Myocyte (in vitro differentiated cells): ENCODE results near the gene KYNU. TPM values are rescaled to one million over a fixed set of nuclear protein-coding genes. Genes with fewer than 3 reads are reported as not detected.
"Not testable (repeated sequence)": the region's sequence is repeated elsewhere in the genome, so short reads cannot be mapped to it uniquely, and the experiment has no call there.

ENCODE experiments used
- DNase-seq: peaks from one replicate; pipeline ENCODE4 v3.0.0-alpha.2; 2012; ENCODE audit warnings: low read depth
- total RNA-seq: library from RNA; depleted of rRNA; stranded (reverse); fragments of >200 nt; gene quantifications from 2 replicates; pipeline ENCODE4 v1.2.3, GENCODE V29; 2014

Gene KYNU
- total RNA-seq, 1 donor from 2014 or later = 1.8 TPM

DNA sequence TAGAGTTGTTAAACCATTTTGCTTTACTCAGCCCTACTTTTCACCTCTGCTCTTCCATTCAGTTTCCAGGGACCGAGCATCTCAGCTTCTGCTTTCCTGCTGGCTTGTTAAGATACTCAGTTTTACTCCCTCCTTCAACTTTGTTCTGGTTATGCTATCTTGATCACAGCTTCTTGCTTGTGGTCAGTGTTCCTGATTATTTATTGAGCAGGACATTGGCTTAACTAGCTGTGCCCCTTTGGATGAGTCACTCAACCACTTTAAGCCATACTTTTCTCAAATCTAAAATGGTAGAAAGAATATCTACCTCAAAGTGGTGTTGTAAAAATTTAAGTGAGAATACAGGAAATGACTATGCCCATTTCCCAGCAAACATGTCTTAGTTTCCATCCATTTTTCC is 124.0 kb downstream of the KYNU start:
- DNase-seq = no peak

GRCh38 chr2:143015656-143016055 is 138.2 kb downstream of the KYNU start:
- no peak for DNase-seq

DNA sequence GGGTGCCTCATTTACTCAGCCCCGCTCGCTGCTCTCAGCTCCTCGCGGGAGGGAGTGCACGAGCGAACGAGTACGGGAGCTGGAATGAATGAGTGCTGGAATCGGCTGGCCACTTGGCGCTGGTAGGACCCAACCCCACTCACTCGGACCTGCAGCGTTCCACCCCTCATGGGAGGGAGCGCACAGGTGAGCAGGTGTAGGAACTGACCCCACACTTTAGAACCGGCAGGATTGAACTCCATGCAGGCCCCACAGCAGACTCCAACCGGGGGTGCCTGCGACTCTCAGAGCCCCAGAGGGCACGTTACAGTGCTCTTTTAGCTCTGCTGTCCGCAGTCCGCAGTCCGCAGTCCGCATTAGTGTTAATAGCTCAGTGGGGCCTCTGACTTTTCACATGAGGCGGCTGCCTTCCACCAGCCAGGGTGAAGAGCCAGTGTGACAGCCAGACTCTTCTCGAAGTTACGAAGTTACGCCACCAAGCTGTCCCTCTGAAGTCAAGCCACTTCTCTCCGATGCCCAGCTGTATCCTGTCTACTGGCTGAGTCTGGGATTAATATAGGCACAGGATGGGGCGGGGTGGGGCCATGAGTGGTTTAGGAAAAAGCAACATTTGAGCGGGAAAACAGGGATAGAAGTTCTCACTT is 149.1 kb downstream of the KYNU start:
- DNase-seq = no peak

- peak; percentile 10 for DNase-seq
Measured at GRCh38 chr2:143029141-143029540, 151.7 kb downstream of the KYNU start.

DNA sequence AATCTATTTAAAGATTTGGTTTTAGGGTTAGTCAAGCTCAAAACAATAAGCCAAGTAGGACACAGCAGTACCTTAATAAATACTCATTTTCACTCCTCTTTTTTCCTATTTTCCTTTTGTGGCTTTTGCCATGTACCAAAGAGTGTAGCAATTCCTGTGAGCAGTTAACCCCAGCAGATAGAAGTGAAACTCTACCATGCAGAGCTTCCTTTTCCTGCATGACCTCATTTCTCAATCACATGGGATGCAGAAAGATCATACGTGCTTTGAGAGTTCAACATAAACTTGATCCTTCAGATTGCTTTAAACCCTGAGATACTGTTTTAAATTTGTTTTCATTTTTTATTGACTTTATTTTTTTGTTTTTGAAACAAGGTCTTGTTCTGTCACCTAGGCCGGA is 152.7 kb downstream of the KYNU start:
- DNase-seq = no peak

DNA sequence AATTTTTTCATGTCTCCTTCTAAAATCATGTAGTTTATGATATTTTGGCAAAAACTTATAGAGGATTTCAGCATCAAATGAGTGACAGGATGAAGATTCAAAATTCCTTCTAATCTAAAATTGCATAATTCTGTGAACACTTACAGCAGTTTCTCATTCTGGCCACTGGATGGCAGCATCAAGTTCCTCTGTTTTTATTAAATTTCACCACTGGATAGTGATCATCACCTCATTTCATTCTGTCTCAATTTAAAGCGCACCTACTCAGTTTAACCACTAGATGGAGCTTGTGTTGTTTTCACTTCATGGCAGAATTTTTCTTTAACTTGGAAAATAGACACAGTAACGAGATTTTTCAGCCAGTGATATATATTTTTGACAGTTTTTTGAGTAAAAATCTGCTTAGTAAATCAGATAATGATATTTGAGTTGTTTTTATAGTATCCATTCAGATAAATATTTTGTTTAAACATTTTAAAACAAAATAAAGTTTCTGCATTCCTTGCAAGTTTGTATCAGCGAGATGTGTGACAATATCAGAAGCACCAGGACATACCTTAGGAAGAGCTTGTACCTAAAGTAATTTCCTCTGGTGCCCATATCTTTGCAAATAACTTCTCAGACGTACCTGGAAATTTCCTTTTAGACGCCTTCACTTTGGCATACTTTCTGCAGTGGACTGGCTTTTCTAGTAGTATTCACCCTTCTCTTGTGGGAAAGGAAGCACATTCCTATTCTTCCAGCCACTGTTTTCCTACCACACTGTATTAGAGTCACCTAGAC is 157.0 kb downstream of the KYNU start:
- peak; percentile 86 for DNase-seq

DNA sequence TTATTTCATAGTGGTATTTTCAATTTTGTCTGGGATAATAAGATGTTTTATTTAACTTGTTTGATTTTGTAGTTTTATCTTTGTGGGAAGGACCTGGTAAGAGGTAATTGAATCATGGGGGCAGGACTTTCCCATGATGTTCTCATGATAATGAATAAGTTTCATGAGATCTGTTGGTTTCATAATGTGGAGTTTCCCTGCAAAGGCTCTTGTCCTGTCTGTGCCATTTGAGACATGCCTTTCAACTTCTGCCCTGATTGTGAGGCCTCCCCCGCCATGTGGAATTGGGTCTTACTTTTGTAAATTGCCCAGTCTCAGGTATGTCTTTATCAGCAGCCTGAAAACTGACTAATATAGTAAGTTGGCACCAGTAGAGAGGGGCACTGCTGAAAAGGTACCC is 174.0 kb downstream of the KYNU start:
- no peak for DNase-seq

DNA sequence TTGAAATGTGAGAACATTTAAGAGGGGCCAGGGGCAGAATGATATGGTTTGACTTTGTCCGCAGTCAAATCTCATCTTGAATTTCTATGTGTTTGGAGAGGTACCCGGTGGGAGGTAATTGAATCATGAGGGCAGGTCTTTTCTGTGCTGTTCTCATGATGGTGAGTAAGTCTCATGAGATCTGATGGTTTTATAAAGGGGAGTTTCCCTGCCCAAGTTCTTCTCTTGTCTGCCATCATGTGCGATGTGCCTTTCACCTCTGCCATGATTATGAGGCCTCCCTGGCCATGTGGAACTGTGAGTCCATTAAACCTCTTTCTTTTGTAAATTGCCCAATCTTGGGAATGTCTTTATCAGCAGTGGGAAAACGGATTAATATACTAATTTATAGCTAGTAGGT is 176.0 kb downstream of the KYNU start:
- not testable (repeated sequence) for DNase-seq

DNA sequence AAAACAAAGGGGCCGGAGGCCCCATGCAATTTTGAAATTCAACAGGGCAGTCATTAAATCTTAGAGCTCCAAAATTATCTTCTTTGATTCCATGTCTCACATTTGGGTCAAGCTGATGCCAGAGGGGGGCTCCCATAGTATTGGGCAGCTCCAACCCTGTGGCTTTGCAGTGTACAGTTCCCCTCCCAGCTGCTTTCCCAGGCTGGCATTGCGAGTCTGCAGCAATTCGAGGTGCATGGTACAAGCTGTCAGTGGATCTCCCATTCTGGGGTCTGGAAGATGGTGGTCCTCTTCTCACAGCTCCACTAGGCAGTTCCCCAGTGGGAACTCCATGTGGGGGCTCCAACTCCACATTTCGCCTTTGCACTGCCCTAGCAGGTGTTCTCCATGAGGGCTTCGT is 179.1 kb downstream of the KYNU start:
- no peak for DNase-seq

- DNase-seq = no peak
Measured at GRCh38 chr2:143058851-143059250, 181.4 kb downstream of the KYNU start.

GRCh38 chr2:143063612-143064200 is 186.2 kb downstream of the KYNU start:
- no peak for DNase-seq

GRCh38 chr2:143068094-143068493 is 190.6 kb downstream of the KYNU start:
- no peak for DNase-seq

DNA sequence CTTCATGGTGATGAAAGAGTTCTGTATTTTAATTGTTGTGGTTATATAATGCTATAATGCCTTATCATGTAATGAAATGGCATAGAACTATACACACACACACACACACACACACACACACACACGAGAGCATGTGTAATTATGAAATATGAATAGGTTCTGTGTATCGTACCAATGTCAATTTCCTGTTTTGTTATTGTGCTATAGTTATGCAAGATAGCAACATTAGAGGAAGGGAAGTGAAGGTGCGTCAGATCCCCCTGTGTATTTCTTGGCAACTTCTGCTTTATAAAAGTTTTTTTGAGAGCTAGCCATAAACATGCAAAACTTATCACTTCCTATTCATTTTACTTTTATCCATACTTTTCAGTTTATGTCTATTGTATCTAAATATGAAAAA is 191.0 kb downstream of the KYNU start:
- no peak for DNase-seq

DNA sequence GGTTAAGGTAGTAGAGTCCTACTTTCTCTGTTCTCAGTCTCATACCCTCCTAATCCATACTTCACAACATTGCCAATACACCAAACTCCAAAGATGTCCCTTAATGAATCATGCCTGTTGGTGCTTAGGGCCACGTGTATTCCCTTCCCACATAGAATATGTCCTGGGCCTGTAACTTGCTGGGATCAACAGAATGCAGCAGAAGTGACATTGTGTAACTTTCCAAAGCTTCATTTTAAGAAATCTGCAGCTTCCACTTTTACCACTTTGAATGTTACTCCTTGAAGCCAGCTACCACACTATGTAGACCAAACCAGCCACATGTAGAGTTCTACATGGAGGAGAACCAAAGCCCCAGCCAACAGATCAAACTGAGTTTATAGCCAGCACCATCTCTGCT is 193.2 kb downstream of the KYNU start:
- no peak for DNase-seq

GRCh38 chr2:143071185-143071876 is 193.9 kb downstream of the KYNU start:
- no peak for DNase-seq

DNA sequence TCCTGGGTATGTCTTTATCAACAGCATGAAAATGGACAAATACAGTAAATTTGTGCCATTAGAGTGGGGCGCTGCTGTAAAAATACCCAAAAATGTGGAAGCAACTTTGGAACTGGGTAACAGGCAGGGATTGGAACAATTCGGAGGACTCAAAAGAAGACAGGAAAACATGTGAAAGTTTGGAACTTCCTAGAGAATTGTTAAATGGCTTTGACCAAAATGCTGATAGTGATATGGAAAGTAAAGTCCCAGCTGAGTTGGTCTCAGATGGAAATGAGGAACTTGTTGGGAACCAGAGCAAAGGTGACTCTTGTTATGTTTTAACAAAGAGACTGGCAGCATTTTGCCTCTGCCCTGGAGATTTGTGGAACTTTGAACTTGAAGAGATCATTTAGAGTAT is 197.4 kb downstream of the KYNU start:
- not testable (repeated sequence) for DNase-seq

GRCh38 chr2:143075711-143076110 is 198.2 kb downstream of the KYNU start:
- no peak for DNase-seq

DNA sequence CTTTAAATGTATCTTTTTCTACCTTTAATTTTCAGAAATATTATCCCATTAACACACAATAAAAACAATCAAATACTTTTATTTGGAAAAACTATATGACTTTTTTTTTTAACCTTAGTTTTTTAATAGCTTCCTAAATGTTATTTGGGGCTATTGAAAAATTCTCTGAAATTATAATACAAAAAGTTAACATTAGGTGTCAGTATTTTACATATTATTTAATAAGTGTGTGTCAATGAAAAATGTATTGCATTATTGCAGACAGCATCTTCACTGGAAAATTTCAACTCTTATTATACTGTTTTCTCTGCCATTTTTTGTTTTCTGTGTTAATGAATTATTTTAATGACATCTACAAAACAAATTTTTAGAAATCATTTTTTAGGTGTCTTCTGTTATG is 200.6 kb downstream of the KYNU start:
- peak; percentile 4 for DNase-seq

DNA sequence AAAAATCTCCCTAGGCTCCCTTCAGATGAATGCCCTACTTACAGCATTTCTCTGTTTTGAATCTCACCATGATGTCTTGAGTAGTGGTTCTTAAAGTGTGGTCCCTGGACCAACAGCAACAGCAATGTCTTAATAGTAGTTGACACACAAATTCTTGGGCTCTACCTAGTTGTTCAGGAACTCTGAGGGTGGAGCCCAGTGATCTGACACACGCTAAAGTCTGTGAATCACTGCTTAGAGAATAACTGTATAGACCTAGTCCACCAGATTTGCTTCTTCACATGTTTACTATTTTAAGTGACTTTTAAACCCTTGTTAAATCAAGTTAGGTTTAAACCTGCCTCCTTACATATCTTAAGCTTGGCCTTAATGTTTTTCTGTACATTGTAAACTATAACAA is 204.2 kb downstream of the KYNU start:
- DNase-seq = no peak

DNA sequence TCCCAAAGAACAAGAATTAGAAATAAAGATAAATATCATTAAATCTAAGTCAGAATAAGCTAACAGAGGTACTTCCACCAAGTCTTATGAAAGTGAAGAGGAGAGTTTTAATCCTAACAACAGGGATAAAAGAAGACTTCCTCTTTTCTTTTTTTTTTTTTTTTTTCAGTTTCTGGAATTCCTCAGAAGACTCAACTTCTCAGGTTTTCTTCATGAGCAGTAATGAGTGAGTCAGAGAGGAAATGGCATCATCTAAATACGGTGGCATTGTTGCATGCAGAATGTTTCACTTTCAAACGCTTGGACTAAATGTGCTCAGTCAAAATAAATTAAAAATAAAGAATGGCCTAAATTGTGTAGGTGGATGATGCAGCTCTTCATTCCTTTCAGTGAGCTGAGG is 206.2 kb downstream of the KYNU start:
- peak; percentile 30 for DNase-seq

DNA sequence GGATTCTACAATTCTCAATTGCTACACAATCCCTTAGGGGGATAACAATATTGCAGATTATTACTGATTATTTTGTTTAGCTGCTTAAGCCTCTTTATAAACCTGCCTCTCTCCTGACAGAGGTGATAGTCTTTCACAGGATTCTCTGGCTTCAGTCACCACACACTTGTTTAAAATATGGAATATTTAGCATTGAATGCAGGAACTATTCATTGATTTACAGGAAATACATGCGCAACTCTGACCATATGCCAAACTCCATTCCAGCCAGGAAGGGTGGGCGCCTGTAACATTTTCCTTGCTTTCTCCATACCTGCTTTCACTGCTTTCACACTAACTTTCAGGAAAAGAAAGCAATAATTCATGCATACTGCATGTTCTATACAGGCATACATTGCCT is 207.0 kb downstream of the KYNU start:
- no peak for DNase-seq
